WTC11 (cell line): ENCODE measurements around the gene PHF5A. TPM values are rescaled to one million over a fixed set of nuclear protein-coding genes. Genes with fewer than 3 reads are reported as not detected.

Source experiments
- ATAC-seq: fragments of 200-7000 bp; cut with Tn5 transposase; 2 replicates; pipeline ENCODE4 v1.10.0; 2021; ENCODE audit warnings: mild to moderate bottlenecking, moderate library complexity
- CTCF ChIA-PET: fragments of 300-600 bp; sonication (Branson Sonifier 250); formaldehyde crosslinking; loops from one replicate; lab custom pipeline; 2021; ENCODE audit warnings: antibody characterized with exemption; lab: Charles Lee
- POLR2A ChIA-PET: fragments of 350-600 bp; sonication (Branson Sonifier 250); formaldehyde crosslinking; loops from one replicate; lab custom pipeline; 2021; ENCODE audit warnings: antibody characterized with exemption; lab: Charles Lee
- DNase-seq: peaks from one replicate; pipeline ENCODE4 v3.0.0; 2021; ENCODE audit warnings: low spot score
- H3K27ac Mint-ChIP-seq: 2 replicates; pipeline ENCODE4 v1.8.0; 2021; ENCODE audit warnings: mixed read lengths
- H3K27me3 Mint-ChIP-seq: 2 replicates; pipeline ENCODE4 v1.8.0; 2021; ENCODE audit warnings: low read depth, mild to moderate bottlenecking, moderate library complexity, mixed read lengths
- H3K36me3 Mint-ChIP-seq: 2 replicates; pipeline ENCODE4 v1.8.0; 2021; ENCODE audit warnings: mixed read lengths
- H3K4me1 Mint-ChIP-seq: 2 replicates; pipeline ENCODE4 v1.8.0; 2022; ENCODE audit warnings: mixed read lengths
- H3K4me3 Mint-ChIP-seq: 2 replicates; pipeline ENCODE4 v1.8.0; 2021; ENCODE audit warnings: mild to moderate bottlenecking, moderate library complexity, mixed read lengths
- H3K9me3 Mint-ChIP-seq: 2 replicates; pipeline ENCODE4 v1.8.0; 2021; ENCODE audit warnings: mixed read lengths
- AR ChIP-seq: fragments of 250-450 bp; sonication (Bioruptor Pico); IDR thresholded peaks from 2 replicates; pipeline ENCODE4 v1.9.0; 2021; ENCODE audit warnings: mild to moderate bottlenecking
- ATF2 ChIP-seq: sonication (generic); formaldehyde crosslinking; IDR thresholded peaks from 2 replicates; pipeline ENCODE4 v1.8.1; 2022; ENCODE audit warnings: low read depth, missing genetic modification reagents, borderline replicate concordance
- CDX4 ChIP-seq: fragments of 250-450 bp; sonication (Bioruptor Pico); IDR thresholded peaks from 2 replicates; pipeline ENCODE4 v1.9.0; 2021; ENCODE audit warnings: moderate library complexity, mild to moderate bottlenecking, inconsistent platforms, borderline replicate concordance
- ELF4 ChIP-seq: sonication (generic); formaldehyde crosslinking; IDR thresholded peaks from 2 replicates; pipeline ENCODE4 v1.8.1; 2022; ENCODE audit warnings: low read depth, mild to moderate bottlenecking, moderate library complexity, missing genetic modification reagents
- ERG ChIP-seq: fragments of 250-450 bp; sonication (Bioruptor Pico); IDR thresholded peaks from 2 replicates; pipeline ENCODE4 v1.8.0; 2021; ENCODE audit warnings: mild to moderate bottlenecking
- FOXP1 ChIP-seq: sonication (generic); formaldehyde crosslinking; IDR thresholded peaks from 2 replicates; pipeline ENCODE4 v1.8.0; 2022; ENCODE audit warnings: missing genetic modification reagents, mild to moderate bottlenecking, moderate library complexity, borderline replicate concordance
- GTF2I ChIP-seq: fragments of 250-450 bp; sonication (Bioruptor Pico); conservative IDR thresholded peaks from 2 replicates; pipeline ENCODE4 v1.4.0; 2021; ENCODE audit warnings: mild to moderate bottlenecking
- JUN ChIP-seq: sonication (generic); formaldehyde crosslinking; IDR thresholded peaks from 2 replicates; pipeline ENCODE4 v1.8.0; 2023; ENCODE audit warnings: mild to moderate bottlenecking, missing genetic modification reagents
- KAT7 ChIP-seq: sonication (generic); formaldehyde crosslinking; IDR thresholded peaks from 2 replicates; pipeline ENCODE4 v1.8.1; 2023; ENCODE audit warnings: missing genetic modification reagents, mild to moderate bottlenecking, borderline replicate concordance
- NR2C2 ChIP-seq: sonication (generic); formaldehyde crosslinking; IDR thresholded peaks from 2 replicates; pipeline ENCODE4 v1.8.0; 2022; ENCODE audit warnings: mild to moderate bottlenecking, missing genetic modification reagents
- PREB ChIP-seq: sonication (generic); formaldehyde crosslinking; IDR thresholded peaks from 2 replicates; pipeline ENCODE4 v1.8.1; 2022; ENCODE audit warnings: mild to moderate bottlenecking, missing genetic modification reagents, moderate library complexity, borderline replicate concordance
- RORB ChIP-seq: fragments of 250-450 bp; sonication (Bioruptor Pico); IDR thresholded peaks from 2 replicates; pipeline ENCODE4 v1.9.0; 2021; ENCODE audit warnings: mild to moderate bottlenecking
- SMAD3 ChIP-seq: sonication (generic); formaldehyde crosslinking; IDR thresholded peaks from 2 replicates; pipeline ENCODE4 v1.8.0; 2022; ENCODE audit warnings: missing genetic modification reagents, mild to moderate bottlenecking, borderline replicate concordance
- SOX15 ChIP-seq: fragments of 250-450 bp; sonication (Bioruptor Pico); IDR thresholded peaks from 2 replicates; pipeline ENCODE4 v1.9.0; 2021; ENCODE audit warnings: mild to moderate bottlenecking
- SP1 ChIP-seq: sonication (generic); formaldehyde crosslinking; conservative IDR thresholded peaks from 2 replicates; pipeline ENCODE4 v1.8.1; 2022; ENCODE audit warnings: missing genetic modification reagents
- TP53 ChIP-seq: sonication (generic); formaldehyde crosslinking; IDR thresholded peaks from 2 replicates; pipeline ENCODE4 v1.8.1; 2023; ENCODE audit warnings: mild to moderate bottlenecking, missing genetic modification reagents
- ZBTB43 ChIP-seq: sonication (generic); formaldehyde crosslinking; IDR thresholded peaks from 2 replicates; pipeline ENCODE4 v1.8.1; 2023; ENCODE audit warnings: mild to moderate bottlenecking, missing genetic modification reagents
- ZMAT4 ChIP-seq: fragments of 250-450 bp; sonication (Bioruptor Pico); IDR thresholded peaks from 2 replicates; pipeline ENCODE4 v1.9.0; 2021; ENCODE audit warnings: mild to moderate bottlenecking
- ZNF121 ChIP-seq: sonication (generic); formaldehyde crosslinking; IDR thresholded peaks from 2 replicates; pipeline ENCODE4 v1.8.0; 2023; ENCODE audit warnings: missing genetic modification reagents
- ZNF423 ChIP-seq: fragments of 250-450 bp; sonication (Bioruptor Pico); IDR thresholded peaks from 2 replicates; pipeline ENCODE4 v2.1.2; 2022; ENCODE audit warnings: mild to moderate bottlenecking, moderate library complexity
- ZNF532 ChIP-seq: fragments of 250-450 bp; sonication (Bioruptor Pico); IDR thresholded peaks from 2 replicates; pipeline ENCODE4 v1.9.0; 2021; ENCODE audit warnings: mild to moderate bottlenecking, borderline replicate concordance
- total RNA-seq: library from RNA; stranded (reverse); gene quantifications from 3 replicates; pipeline ENCODE4 v1.2.3, GENCODE V29; 2021

PHF5A gene
- total RNA-seq, 1 experiment from 2014 or later: 93.1 TPM

GRCh38 chr22:41458161-41458728 lies 10.2 kb downstream of the PHF5A start (continued):
- TF ChIP-seq ATF2 (CRISPR knock-in tag) (no peak), ZNF121 (CRISPR knock-in tag) (no peak), TP53 (CRISPR knock-in tag) (no peak), SP1 (CRISPR knock-in tag) (no peak), ERG (CRISPR knock-in tag) (no peak), ZMAT4 (CRISPR knock-in tag) (no peak), SMAD3 (CRISPR knock-in tag) (no peak), ZBTB43 (CRISPR knock-in tag) (no peak)

GRCh38 chr22:41448189-41448808 lies 20.2 kb downstream of the PHF5A start:
- peaks cover 15% of the 10 kb centered on the region for H3K36me3 Mint-ChIP-seq
- TF ChIP-seq SOX15 (no peak), FOXP1 (CRISPR knock-in tag) (peak; percentile 32; the same call in 1 of the 2 replicates), ZNF532 (no peak), AR (CRISPR knock-in tag) (no peak), RORB (CRISPR knock-in tag) (no peak), KAT7 (CRISPR knock-in tag) (no peak), CDX4 (CRISPR knock-in tag) (no peak), NR2C2 (CRISPR knock-in tag) (no peak), ELF4 (CRISPR knock-in tag) (no peak), SP1 (CRISPR knock-in tag) (peak; percentile 87), PREB (CRISPR knock-in tag) (no peak), ZNF423 (no peak), JUN (no peak), GTF2I (CRISPR knock-in tag) (no peak)

More at GRCh38 chr22:41448189-41448808, 20.2 kb downstream of the PHF5A start:
- H3K9me3 Mint-ChIP-seq: no peaks in the 10 kb centered on the region
- peak overlapping the region; percentile 99 for H3K27ac Mint-ChIP-seq
- ChIA-PET POLR2A (interaction anchor here (0.6 to 1.8 kb wide), 11 partner anchors 9 to 996 kb away, joined by 3 to 22 read pairs (median 5); partner anchors contain the start of genes ACO2, PHF5A and TEF), CTCF (interaction anchor here (0.6 to 2.0 kb wide), 10 partner anchors 11 to 219 kb away, joined by 3 to 15 read pairs (median 4); partner anchors contain the start of genes ACO2, PHF5A and TEF)
- DNase-seq: peak; percentile 94
- peak; percentile 74 for ATAC-seq
- no peaks in the 10 kb centered on the region for H3K27me3 Mint-ChIP-seq
- H3K4me3 Mint-ChIP-seq: peak overlapping the region; percentile 96
- H3K4me1 Mint-ChIP-seq: peaks cover 13% of the 10 kb centered on the region
